ENCODE results near the gene BCLAF1.

BCLAF1 gene, protein sequence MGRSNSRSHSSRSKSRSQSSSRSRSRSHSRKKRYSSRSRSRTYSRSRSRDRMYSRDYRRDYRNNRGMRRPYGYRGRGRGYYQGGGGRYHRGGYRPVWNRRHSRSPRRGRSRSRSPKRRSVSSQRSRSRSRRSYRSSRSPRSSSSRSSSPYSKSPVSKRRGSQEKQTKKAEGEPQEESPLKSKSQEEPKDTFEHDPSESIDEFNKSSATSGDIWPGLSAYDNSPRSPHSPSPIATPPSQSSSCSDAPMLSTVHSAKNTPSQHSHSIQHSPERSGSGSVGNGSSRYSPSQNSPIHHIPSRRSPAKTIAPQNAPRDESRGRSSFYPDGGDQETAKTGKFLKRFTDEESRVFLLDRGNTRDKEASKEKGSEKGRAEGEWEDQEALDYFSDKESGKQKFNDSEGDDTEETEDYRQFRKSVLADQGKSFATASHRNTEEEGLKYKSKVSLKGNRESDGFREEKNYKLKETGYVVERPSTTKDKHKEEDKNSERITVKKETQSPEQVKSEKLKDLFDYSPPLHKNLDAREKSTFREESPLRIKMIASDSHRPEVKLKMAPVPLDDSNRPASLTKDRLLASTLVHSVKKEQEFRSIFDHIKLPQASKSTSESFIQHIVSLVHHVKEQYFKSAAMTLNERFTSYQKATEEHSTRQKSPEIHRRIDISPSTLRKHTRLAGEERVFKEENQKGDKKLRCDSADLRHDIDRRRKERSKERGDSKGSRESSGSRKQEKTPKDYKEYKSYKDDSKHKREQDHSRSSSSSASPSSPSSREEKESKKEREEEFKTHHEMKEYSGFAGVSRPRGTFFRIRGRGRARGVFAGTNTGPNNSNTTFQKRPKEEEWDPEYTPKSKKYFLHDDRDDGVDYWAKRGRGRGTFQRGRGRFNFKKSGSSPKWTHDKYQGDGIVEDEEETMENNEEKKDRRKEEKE

GRCh38 chr6:136289579-136290409, at the start of gene BCLAF1:
BCLAF1 (minus strand) TSS chr6:136289846; CDS start chr6:136279866, 9,980 bp downstream.
- DNase-seq (ENCODE audit: low spot score), result peak; percentile 100

GRCh38 chr6:136338486-136338885, 48.8 kb upstream of the BCLAF1 start:
- DNase-seq (ENCODE audit: low spot score), result no peak

GRCh38 chr6:136337606-136338005, 48.0 kb upstream of the BCLAF1 start:
- no peak for DNase-seq (ENCODE audit: low spot score)

DNA sequence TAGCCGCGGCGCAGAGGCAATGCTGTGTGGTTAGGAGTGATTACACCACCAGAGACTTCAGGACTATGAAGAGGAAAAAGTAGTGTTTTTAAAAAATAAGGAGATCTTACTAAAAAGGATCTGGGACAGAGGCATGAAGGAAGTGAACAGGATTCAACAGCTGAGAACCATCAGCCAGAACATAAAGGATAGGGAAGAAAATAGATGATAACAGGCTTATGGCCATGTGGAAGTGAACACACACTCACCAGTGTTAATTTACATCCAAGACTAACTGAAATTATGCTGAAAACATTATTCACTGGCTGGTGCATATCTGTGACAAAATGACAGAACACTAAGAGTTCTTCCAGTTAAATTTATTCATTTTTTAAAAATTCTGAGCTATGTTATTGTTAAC, 47.5 kb upstream of the BCLAF1 start:
- DNase-seq (ENCODE audit: low spot score), result no peak

DNA sequence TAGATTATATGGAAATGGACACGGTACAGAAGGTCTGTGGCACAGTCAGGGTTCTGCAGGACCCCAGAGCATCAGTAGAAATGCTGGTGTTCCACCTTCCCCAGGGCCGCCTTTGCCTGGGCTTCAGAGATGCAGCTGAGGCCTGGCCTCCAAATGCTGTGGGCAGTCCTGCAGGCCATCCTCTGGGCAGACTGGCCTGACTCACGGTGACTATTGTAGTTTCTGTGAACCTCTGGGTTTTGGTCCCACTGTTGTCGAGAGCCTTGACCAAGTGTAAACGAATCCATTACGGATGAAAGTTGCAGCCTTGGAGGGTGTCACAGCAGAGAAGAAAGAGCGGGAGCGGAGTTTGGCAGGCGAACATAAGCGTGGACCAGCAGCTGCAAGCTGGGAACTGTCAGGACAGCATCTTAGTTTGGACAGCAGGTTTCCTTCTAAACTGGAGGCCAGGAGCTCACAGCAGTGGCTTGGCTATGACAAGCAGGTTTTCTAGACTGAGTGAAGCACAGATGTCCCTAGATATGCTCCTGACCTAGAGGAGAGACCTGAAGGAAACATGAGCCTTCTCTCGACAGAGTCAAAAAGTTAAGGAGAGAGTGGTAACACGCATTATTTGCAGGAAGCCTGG, 46.2 kb upstream of the BCLAF1 start:
- no peak for DNase-seq (ENCODE audit: low spot score)

DNA sequence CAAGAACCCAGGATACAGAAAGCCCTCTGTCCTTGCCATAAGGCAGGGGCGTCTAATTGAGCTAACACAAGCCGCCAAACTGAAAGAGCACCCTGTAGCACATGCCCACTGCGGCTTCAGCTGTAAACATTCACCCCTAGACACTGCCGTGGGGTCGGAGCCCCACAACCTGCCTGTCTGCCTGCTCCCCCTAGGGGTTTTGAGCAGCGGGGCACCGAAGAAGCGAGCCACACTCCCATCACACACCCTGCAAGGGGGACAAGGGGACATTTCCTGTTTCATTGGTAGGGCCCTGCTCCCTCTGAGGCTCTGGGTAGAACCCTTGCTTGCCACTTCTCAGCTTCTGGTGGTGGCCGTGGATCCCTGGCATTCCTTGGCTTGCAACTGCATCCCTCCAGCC, 45.2 kb upstream of the BCLAF1 start:
- no peak for DNase-seq (ENCODE audit: low spot score)

DNA sequence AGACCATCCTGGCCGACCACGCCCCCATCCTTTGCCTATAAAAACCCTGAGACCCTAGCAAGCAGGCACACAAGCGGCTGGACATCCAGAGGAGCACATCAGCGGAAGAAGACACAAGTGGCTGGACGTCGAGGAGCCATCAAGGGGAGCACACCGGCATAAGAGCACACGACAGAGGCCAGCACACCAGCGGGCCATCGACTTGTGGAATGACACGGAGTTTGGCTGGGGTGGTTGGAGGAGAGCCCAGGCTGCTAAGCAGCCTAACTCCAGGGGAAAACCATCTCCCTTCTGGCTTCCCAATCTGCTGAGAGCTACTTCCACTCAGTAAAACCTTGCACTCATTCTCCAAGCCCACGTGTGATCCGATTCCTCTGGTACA, 44.8 kb upstream of the BCLAF1 start:
- DNase-seq (ENCODE audit: low spot score), result no peak

GRCh38 chr6:136333824-136334464, 44.3 kb upstream of the BCLAF1 start:
- no peak for DNase-seq (ENCODE audit: low spot score)

GRCh38 chr6:136331461-136331860, 41.8 kb upstream of the BCLAF1 start:
- no peak for DNase-seq (ENCODE audit: low spot score)

DNA sequence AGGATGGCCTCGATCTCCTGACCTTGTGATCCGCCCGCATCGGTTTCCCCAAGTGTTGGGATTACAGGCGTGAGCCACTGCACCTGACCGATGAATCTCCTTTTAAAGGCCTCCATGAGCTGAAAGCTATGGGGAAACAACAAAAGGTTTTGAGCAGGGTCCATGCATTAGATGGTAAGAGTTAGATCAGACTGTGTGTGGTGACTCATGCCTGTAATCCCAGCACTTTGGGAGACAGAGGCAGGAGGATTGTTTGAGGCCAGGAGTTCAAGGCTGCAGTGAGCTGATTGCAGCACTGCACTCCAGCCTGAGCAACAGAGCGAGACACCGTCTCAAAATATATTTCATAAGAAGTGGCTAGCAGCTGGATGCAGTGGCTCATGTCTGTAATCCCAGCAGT, 41.0 kb upstream of the BCLAF1 start:
- DNase-seq (ENCODE audit: low spot score), result no peak

DNA sequence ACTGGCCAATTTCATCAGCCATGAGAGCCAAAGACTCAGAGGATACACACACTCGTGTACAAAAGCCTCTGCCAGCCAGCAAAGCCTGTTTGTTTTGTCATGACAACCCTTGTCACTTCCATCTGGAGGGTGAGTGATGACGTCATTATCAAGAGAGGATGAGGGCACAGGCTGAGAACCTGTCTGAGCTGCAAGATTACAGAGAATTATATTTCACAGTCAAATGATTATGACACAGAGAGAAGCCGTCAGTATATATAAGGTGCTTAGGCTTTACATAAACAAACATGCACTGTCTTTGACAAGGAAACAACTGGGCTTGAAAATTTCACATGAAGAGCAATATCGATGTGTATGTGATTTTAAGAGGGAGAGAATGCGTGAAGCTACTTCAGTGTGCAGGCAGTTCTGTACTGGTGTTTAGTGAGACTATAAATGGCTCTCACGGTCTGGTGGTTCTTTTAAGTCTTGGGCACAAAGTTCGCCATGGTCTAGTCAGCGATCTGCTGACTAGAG, 36.5 kb upstream of the BCLAF1 start:
- DNase-seq (ENCODE audit: low spot score), result no peak

DNA sequence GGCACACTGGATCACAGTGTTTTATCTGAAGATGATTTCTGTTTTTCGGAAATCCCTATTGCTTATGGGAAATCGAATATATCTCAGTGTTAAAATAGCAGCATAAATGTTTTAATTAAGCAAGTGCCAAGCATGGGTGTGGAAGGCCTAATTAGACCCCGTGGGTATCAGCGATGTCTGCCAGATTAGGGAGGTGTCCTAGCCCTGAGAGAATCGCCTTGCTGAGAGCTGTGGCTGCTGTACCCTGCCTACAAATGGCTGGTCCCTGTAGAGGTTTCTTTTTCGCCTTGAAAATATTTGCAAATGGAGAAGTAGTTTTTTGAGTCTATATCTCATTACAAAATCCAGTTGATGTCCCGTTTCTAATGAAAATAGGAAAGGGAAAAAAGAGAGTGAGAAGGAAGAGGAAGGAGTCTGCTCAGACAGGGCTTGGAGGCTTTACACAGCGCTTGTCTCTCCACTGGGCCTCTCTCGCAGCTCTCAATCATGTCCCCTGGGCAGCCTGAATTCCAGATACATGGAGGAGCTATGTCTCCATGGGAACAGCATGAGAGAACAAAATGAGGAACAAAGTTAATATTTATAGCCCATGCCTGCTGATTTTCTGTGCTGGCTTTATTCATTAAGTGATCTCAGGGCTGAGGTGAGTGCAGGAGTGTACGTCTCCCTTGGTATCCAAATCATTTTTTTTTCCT, 35.2 kb upstream of the BCLAF1 start:
- DNase-seq (ENCODE audit: low spot score), result no peak

DNA sequence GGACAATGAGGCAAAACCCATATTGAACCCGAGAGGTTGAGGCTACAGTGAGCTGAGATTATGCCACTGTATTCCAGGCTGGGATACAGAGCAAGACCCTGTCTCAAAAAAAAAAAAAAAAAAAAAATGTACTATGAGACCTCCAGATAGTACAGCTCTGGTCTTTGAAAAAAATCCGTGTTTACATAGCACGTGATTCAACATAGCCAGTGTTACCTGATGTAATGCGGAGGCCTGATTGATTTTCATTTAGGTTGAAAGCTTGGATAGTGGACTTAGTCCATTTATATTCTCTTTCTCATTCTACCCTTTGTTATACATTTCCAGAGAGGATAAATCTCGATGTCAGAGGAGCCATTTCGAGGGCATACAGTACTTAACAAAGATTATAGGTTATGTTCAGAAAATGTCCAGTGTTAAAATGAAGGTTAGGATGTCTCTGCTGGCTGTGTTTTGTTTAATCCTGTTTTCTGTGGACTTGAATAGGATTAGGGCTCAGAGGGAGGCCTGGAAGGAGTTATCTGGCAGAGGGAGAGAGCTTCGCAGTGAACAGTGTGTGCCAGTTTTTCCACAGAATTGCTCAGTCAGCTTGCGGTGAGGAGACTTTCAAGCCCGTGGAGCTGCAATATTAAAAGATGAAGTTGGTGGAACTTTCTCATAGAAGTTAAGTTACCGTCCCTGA, 33.9 kb upstream of the BCLAF1 start:
- no peak for DNase-seq (ENCODE audit: low spot score)

DNA sequence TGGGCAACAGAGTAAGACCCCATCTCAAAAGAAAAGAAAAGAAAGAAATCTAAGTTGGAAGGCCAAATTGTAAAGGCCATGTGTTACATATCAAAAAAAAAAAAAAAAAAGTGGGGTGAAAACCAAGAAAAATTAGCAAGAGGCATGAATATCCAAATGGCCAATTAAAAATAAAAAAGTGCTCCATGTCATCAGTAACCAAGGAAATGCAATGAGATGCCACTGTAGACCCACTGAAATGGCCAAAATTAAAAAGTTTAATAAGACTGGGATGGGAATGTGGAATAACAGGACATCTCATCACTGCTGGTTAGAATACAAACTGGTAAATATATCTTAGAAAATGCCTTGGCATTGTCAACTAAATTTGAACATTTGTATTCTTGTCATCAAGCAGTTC, 30.1 kb upstream of the BCLAF1 start:
- no peak for DNase-seq (ENCODE audit: low spot score)

- DNase-seq (ENCODE audit: low spot score), result no peak
These were observed 29.0 kb upstream of the BCLAF1 start for GRCh38 chr6:136318676-136319075.

DNA sequence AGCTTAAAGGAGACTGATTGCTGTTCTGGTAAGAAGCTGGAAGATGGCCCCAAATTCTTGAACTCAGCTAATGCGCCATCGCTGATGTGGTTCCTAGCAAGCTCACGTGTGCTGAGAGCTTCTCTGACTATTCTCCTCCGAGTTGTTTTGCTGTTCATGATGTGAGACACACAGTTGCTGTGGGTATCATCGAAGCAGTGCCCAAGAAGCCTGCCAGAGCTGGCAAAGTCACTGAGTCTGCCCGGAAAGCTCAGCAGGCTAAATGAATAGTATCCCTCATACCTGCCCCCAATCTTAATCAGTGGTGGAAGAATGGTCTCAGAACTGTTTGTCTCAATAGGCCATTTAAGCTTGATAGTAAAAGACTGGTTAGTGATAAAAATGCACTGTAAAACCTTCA, 28.3 kb upstream of the BCLAF1 start:
- DNase-seq (ENCODE audit: low spot score), result no peak

GRCh38 chr6:136317021-136317694, 27.5 kb upstream of the BCLAF1 start:
- peak; percentile 73 for DNase-seq (ENCODE audit: low spot score)

DNA sequence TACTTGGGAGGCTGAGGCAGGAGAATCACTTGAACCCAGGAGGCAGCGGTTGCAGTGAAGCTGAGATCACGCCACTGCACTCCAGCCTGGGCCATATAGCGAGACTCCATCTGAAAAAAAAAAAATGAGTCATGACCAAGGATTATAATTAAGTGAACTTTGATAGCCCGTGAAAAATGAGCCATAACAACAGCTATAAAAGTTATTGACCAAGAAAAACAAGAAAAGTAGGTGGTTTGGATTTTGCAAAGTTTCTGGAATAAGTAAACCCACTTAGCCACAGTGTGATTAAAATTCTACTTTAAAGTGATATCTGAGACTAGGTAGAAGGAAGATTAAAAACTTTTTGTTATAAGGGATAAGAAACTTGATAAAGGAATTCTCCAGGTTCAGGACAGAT, 25.9 kb upstream of the BCLAF1 start:
- DNase-seq (ENCODE audit: low spot score), result no peak

GRCh38 chr6:136312975-136313374, 23.3 kb upstream of the BCLAF1 start:
- DNase-seq (ENCODE audit: low spot score), result no peak
